GM23248 (cell line): Measurements from ENCODE around the gene RAB23. TPM values are rescaled to one million over a fixed set of nuclear protein-coding genes. Genes with fewer than 3 reads are reported as not detected.
"Not testable (repeated sequence)": the region's sequence is repeated elsewhere in the genome, so short reads cannot be mapped to it uniquely, and the experiment has no call there.

Source experiments
- DNase-seq: peaks from one replicate; pipeline ENCODE4 v3.0.0-alpha.2; 2015
- H2AFZ ChIP-seq: fragments of 200-600 bp; sonication (generic); 2 replicates; pipeline ENCODE4 v1.6.1; 2016; ENCODE audit warnings: antibody characterized with exemption
- H3F3A ChIP-seq: fragments of 200-600 bp; sonication (generic); 2 replicates; pipeline ENCODE4 v1.6.1; 2016; ENCODE audit warnings: mild to moderate bottlenecking, antibody characterized with exemption, mixed run types; ENCODE audit not compliant: insufficient read depth
- H3K27ac ChIP-seq: fragments of 200-600 bp; sonication (generic); 2 replicates; pipeline ENCODE4 v1.5.1; 2016; ENCODE audit warnings: mild to moderate bottlenecking
- H3K27me3 ChIP-seq: fragments of 200-600 bp; sonication (generic); replicated peaks from 2 replicates; pipeline ENCODE4 v1.6.1; 2016; ENCODE audit warnings: mild to moderate bottlenecking; ENCODE audit not compliant: insufficient read depth
- H3K36me3 ChIP-seq: fragments of 200-600 bp; sonication (generic); 2 replicates; pipeline ENCODE4 v1.6.1; 2016; ENCODE audit warnings: low read depth, mild to moderate bottlenecking
- H3K4me1 ChIP-seq: fragments of 200-600 bp; sonication (generic); 2 replicates; pipeline ENCODE4 v1.6.1; 2016; ENCODE audit warnings: mild to moderate bottlenecking; ENCODE audit not compliant: insufficient read depth
- H3K4me2 ChIP-seq: fragments of 200-600 bp; sonication (generic); one replicate; pipeline ENCODE4 v1.6.1; 2016; ENCODE audit warnings: mild to moderate bottlenecking; ENCODE audit not compliant: unreplicated experiment
- H3K4me3 ChIP-seq: fragments of 200-600 bp; sonication (generic); 2 replicates; pipeline ENCODE4 v1.5.1; 2016; ENCODE audit warnings: mild to moderate bottlenecking
- H3K79me2 ChIP-seq: fragments of 200-600 bp; sonication (generic); 2 replicates; pipeline ENCODE4 v1.6.1; 2016; ENCODE audit warnings: mild to moderate bottlenecking; ENCODE audit not compliant: insufficient read depth
- H3K9ac ChIP-seq: fragments of 200-600 bp; sonication (generic); 2 replicates; pipeline ENCODE4 v1.6.1; 2016; ENCODE audit warnings: mild to moderate bottlenecking
- H3K9me2 ChIP-seq: fragments of 200-600 bp; sonication (generic); 2 replicates; pipeline ENCODE4 v1.6.1; 2016; ENCODE audit warnings: mixed run types, mild to moderate bottlenecking, moderate library complexity; ENCODE audit not compliant: insufficient read depth
- H3K9me3 ChIP-seq: fragments of 200-600 bp; sonication (generic); one replicate; pipeline ENCODE4 v1.6.1; 2017; ENCODE audit warnings: low read depth
- H4K20me1 ChIP-seq: fragments of 200-600 bp; sonication (generic); 2 replicates; pipeline ENCODE4 v1.6.0; 2016; ENCODE audit not compliant: insufficient read depth
- EZH2 ChIP-seq: fragments of 200-600 bp; sonication (generic); IDR thresholded peaks from 2 replicates; pipeline ENCODE4 v1.6.1; 2018; ENCODE audit warnings: antibody characterized with exemption, mild to moderate bottlenecking; ENCODE audit not compliant: insufficient read depth, poor library complexity, severe bottlenecking
- EZH2phosphoT487 ChIP-seq: fragments of 200-600 bp; sonication (generic); IDR thresholded peaks from 2 replicates; pipeline ENCODE4 v1.6.1; 2018; ENCODE audit warnings: antibody characterized with exemption, moderate library complexity, mild to moderate bottlenecking, low read depth; ENCODE audit not compliant: insufficient read depth
- WGBS, 2 experiments: methylation state at CpG; one replicate each; pipeline ENCODE4 v1.1.6; 2015 to 2017; ENCODE audit warnings: low lambda C conversion rate in 2 of 2, low coverage in 1 of 2; ENCODE audit errors: missing lambda C conversion rate in 2 of 2; 5-methylcytosine and 5-hydroxymethylcytosine counted together
- in situ Hi-C: fragments of 300-500 bp; cut with MboI; formaldehyde crosslinking; loops from 2 replicates; pipeline ENCODE4 v1.15.0; 2020
- polyA plus RNA-seq: library from polyadenylated mRNA; unstranded; fragments of >200 nt; fragmentation: Nextera tagmentation; extraction: Ambion mirVana; gene quantifications from 2 replicates; pipeline ENCODE4 v1.2.1, GENCODE V29; 2016
- total RNA-seq: library from RNA; depleted of rRNA; stranded (reverse); fragments of >200 nt; shearing (Covaris generic); gene quantifications from 2 replicates; pipeline ENCODE4 v1.2.3, GENCODE V29; 2014

RAB23 gene
- total and polyA plus RNA-seq, 2 experiments from 2014 or later, result 46.9 to 78.6 TPM

GRCh38 chr6:57248311-57248895 is 26.3 kb upstream of the RAB23 start:
- peaks cover 24% of the 10 kb centered on the region for H3K4me1 ChIP-seq
- no peak overlapping the region for H3K9ac ChIP-seq
- H2AFZ ChIP-seq, result no peak overlapping the region
- no peak for DNase-seq
- peaks cover 14% of the 10 kb centered on the region for H3F3A ChIP-seq
- H3K79me2 ChIP-seq, result no peaks in the 10 kb centered on the region
- no peaks in the 10 kb centered on the region for H4K20me1 ChIP-seq
- no peak overlapping the region for H3K27ac ChIP-seq
- no peaks in the 10 kb centered on the region for H3K9me2 ChIP-seq
- TF ChIP-seq EZH2 (no peak), EZH2phosphoT487 (no peak)
- H3K4me2 ChIP-seq, result no peak overlapping the region
- in situ Hi-C loops, result no loop called here
- H3K27me3 ChIP-seq, result no peaks in the 10 kb centered on the region
- 92 to 95% methylated on average over 2 of the region's 2 CpGs for WGBS, 2 experiments
- H3K36me3 ChIP-seq, result no peaks in the 10 kb centered on the region
- no peaks in the 10 kb centered on the region for H3K9me3 ChIP-seq
- no peak overlapping the region for H3K4me3 ChIP-seq

GRCh38 chr6:57247603-57248002 is 25.5 kb upstream of the RAB23 start:
- in situ Hi-C loops, result no loop called here
- DNase-seq, result peak; percentile 28
- Histone ChIP-seq H3K27me3 (no peaks in the 10 kb centered on the region), H3K36me3 (no peaks in the 10 kb centered on the region), H4K20me1 (no peaks in the 10 kb centered on the region), H3K79me2 (no peaks in the 10 kb centered on the region), H2AFZ (no peak overlapping the region), H3K4me2 (no peak overlapping the region), H3K9me3 (no peaks in the 10 kb centered on the region), H3K4me3 (no peak overlapping the region), H3K27ac (no peak overlapping the region), H3F3A (peaks cover 12% of the 10 kb centered on the region), H3K4me1 (peaks cover 22% of the 10 kb centered on the region), H3K9me2 (no peaks in the 10 kb centered on the region), H3K9ac (no peak overlapping the region)
- TF ChIP-seq EZH2 (no peak), EZH2phosphoT487 (no peak)

GRCh38 chr6:57246307-57246706 is 24.2 kb upstream of the RAB23 start:
- no peak overlapping the region for H2AFZ ChIP-seq
- DNase-seq, result no peak
- TF ChIP-seq EZH2 (no peak), EZH2phosphoT487 (no peak)
- no peaks in the 10 kb centered on the region for H3K9me3 ChIP-seq
- no peak overlapping the region for H3K4me2 ChIP-seq
- no peaks in the 10 kb centered on the region for H3K79me2 ChIP-seq
- no peak overlapping the region for H3K27ac ChIP-seq
- H4K20me1 ChIP-seq, result no peaks in the 10 kb centered on the region
- H3K27me3 ChIP-seq, result no peaks in the 10 kb centered on the region
- H3K36me3 ChIP-seq, result no peaks in the 10 kb centered on the region
- in situ Hi-C loops, result no loop called here
- H3K9ac ChIP-seq, result no peak overlapping the region
- WGBS, 2 experiments, result 91 to 94% methylated on average over 6 of the region's 6 CpGs
- H3F3A ChIP-seq, result peaks cover 6% of the 10 kb centered on the region
- H3K4me3 ChIP-seq, result no peak overlapping the region
- H3K4me1 ChIP-seq, result peaks cover 20% of the 10 kb centered on the region
- H3K9me2 ChIP-seq, result no peaks in the 10 kb centered on the region

GRCh38 chr6:57243954-57244353 is 21.8 kb upstream of the RAB23 start:
- no peak overlapping the region for H3K4me2 ChIP-seq
- TF ChIP-seq EZH2phosphoT487, result no peak
- TF ChIP-seq EZH2, result no peak
- no peaks in the 10 kb centered on the region for H4K20me1 ChIP-seq
- 86 to 88% methylated on average over 7 of the region's 7 CpGs for WGBS, 2 experiments
- H3F3A ChIP-seq, result peaks cover 6% of the 10 kb centered on the region
- H3K79me2 ChIP-seq, result no peaks in the 10 kb centered on the region
- in situ Hi-C loops, result no loop called here
- no peaks in the 10 kb centered on the region for H3K36me3 ChIP-seq
- no peak overlapping the region for H3K9ac ChIP-seq
- no peak overlapping the region for H2AFZ ChIP-seq
- H3K27me3 ChIP-seq, result no peaks in the 10 kb centered on the region
- no peaks in the 10 kb centered on the region for H3K9me2 ChIP-seq
- peaks cover 20% of the 10 kb centered on the region for H3K4me1 ChIP-seq
- no peak overlapping the region for H3K4me3 ChIP-seq
- H3K27ac ChIP-seq, result no peak overlapping the region
- no peaks in the 10 kb centered on the region for H3K9me3 ChIP-seq
- DNase-seq, result no peak

GRCh38 chr6:57243526-57243925 is 21.4 kb upstream of the RAB23 start:
- Histone ChIP-seq H3K27ac (peak overlapping the region; percentile 76; the same call in 1 of the 2 replicates), H3K4me1 (peaks cover 20% of the 10 kb centered on the region)
- H3K9me2 ChIP-seq, H4K20me1 ChIP-seq, H3K9me3 ChIP-seq, DNase-seq, H3K36me3 ChIP-seq, H3K79me2 ChIP-seq, in situ Hi-C loops, H3K9ac ChIP-seq, H3F3A ChIP-seq, H3K4me3 ChIP-seq, H2AFZ ChIP-seq, H3K4me2 ChIP-seq, H3K27me3 ChIP-seq: not testable (repeated sequence)
- 94 to 98% methylated on average over 13 of the region's 13 CpGs for WGBS, 2 experiments
